Smooth muscle cell (in vitro differentiated cells): ENCODE results near the gene FAM131A. TPM values are rescaled to one million over a fixed set of nuclear protein-coding genes. Genes with fewer than 3 reads are reported as not detected.

Experiments
- DNase-seq: peaks from one replicate; lab custom pipeline; 2025; ENCODE audit not compliant: unreplicated experiment; lab: John Stamatoyannopoulos, UW
- H2AFZ ChIP-seq: fragments of 200-600 bp; sonication (generic); 2 replicates; pipeline ENCODE4 v1.6.0; 2016; ENCODE audit warnings: antibody characterized with exemption, low read depth, mild to moderate bottlenecking
- H3F3A ChIP-seq: fragments of 200-600 bp; sonication (generic); 2 replicates; pipeline ENCODE4 v1.6.0; 2017; ENCODE audit warnings: antibody characterized with exemption, low read depth
- H3K27ac ChIP-seq: fragments of 200-600 bp; sonication (generic); 2 replicates; pipeline ENCODE4 v1.5.1; 2016; ENCODE audit warnings: low read depth, mild to moderate bottlenecking
- H3K27me3 ChIP-seq: fragments of 200-600 bp; sonication (generic); 2 replicates; pipeline ENCODE4 v1.6.1; 2016; ENCODE audit warnings: low read depth, mild to moderate bottlenecking
- H3K36me3 ChIP-seq: fragments of 200-600 bp; sonication (generic); 2 replicates; pipeline ENCODE4 v1.5.1; 2016; ENCODE audit warnings: low read depth
- H3K4me1 ChIP-seq: fragments of 200-600 bp; sonication (generic); 2 replicates; pipeline ENCODE4 v1.5.1; 2016; ENCODE audit warnings: low read depth
- H3K4me2 ChIP-seq: fragments of 200-600 bp; sonication (generic); 2 replicates; pipeline ENCODE4 v1.6.0; 2016; ENCODE audit warnings: mild to moderate bottlenecking
- H3K4me3 ChIP-seq: fragments of 200-600 bp; sonication (generic); 2 replicates; pipeline ENCODE4 v1.5.1; 2016; ENCODE audit warnings: mild to moderate bottlenecking
- H3K79me2 ChIP-seq: fragments of 200-600 bp; sonication (generic); 2 replicates; pipeline ENCODE4 v1.6.0; 2016; ENCODE audit warnings: low read depth, mild to moderate bottlenecking
- H3K9ac ChIP-seq: fragments of 200-600 bp; sonication (generic); 2 replicates; pipeline ENCODE4 v1.6.0; 2016; ENCODE audit warnings: low read depth
- H3K9me3 ChIP-seq: fragments of 200-600 bp; sonication (generic); replicated peaks from 2 replicates; pipeline ENCODE4 v1.5.1; 2016; ENCODE audit warnings: low read depth
- H4K20me1 ChIP-seq: fragments of 200-600 bp; sonication (generic); 2 replicates; pipeline ENCODE4 v1.6.0; 2016; ENCODE audit warnings: low read depth
- WGBS: methylation state at CpG from one replicate; pipeline ENCODE4 v1.1.7; 2016; ENCODE audit warnings: low lambda C conversion rate; 5-methylcytosine and 5-hydroxymethylcytosine counted together
- polyA plus RNA-seq: library from polyadenylated mRNA; unstranded; fragments of >200 nt; fragmentation: Nextera tagmentation; extraction: Ambion mirVana; gene quantifications from 2 replicates; pipeline ENCODE4 v1.2.1, GENCODE V29; 2016
- total RNA-seq: library from RNA; depleted of rRNA; stranded (reverse); fragments of >200 nt; gene quantifications from 2 replicates; pipeline ENCODE4 v1.2.3, GENCODE V29; 2014
- TF ChIP-seq, protein P1 (sequence below): fragments of 200-600 bp; sonication (generic); IDR thresholded peaks from 2 replicates; pipeline ENCODE4 v1.5.1; 2017; ENCODE audit warnings: borderline replicate concordance, mild to moderate bottlenecking, antibody characterized with exemption; ENCODE audit not compliant: insufficient read depth, poor library complexity, severe bottlenecking

Gene FAM131A
- total and polyA plus RNA-seq, 2 experiments from 2014 or later = 15.3 to 20.2 TPM

DNA sequence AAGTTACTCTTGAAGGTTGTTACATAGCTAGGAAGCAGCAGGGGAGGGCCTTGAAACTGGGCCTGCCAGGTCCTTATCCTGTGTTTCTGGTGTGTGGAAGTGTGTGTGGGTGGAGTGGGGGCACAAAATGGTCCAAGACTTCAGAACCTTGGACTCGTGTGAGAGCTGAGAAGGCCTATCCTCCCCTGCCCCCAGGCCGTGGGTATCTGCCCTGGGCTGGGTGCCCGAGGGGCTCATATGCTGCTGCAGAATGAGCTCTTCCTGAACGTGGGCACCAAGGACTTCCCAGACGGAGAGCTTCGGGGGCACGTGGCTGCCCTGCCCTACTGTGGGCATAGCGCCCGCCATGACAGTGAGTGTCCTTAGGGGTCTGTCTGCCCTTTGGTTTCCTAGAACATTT, 46.9 kb downstream of the FAM131A start:
- Histone ChIP-seq H2AFZ (no peak overlapping the region), H3K79me2 (no peaks in the 10 kb centered on the region), H3K4me3 (no peak overlapping the region), H3K9ac (no peak overlapping the region), H3K4me1 (peaks cover 6% of the 10 kb centered on the region), H4K20me1 (no peaks in the 10 kb centered on the region), H3F3A (no peaks in the 10 kb centered on the region), H3K9me3 (no peaks in the 10 kb centered on the region), H3K27ac (no peak overlapping the region), H3K4me2 (no peak overlapping the region), H3K36me3 (no peaks in the 10 kb centered on the region), H3K27me3 (peaks cover 18% of the 10 kb centered on the region)
- TF ChIP-seq, protein P1, sequence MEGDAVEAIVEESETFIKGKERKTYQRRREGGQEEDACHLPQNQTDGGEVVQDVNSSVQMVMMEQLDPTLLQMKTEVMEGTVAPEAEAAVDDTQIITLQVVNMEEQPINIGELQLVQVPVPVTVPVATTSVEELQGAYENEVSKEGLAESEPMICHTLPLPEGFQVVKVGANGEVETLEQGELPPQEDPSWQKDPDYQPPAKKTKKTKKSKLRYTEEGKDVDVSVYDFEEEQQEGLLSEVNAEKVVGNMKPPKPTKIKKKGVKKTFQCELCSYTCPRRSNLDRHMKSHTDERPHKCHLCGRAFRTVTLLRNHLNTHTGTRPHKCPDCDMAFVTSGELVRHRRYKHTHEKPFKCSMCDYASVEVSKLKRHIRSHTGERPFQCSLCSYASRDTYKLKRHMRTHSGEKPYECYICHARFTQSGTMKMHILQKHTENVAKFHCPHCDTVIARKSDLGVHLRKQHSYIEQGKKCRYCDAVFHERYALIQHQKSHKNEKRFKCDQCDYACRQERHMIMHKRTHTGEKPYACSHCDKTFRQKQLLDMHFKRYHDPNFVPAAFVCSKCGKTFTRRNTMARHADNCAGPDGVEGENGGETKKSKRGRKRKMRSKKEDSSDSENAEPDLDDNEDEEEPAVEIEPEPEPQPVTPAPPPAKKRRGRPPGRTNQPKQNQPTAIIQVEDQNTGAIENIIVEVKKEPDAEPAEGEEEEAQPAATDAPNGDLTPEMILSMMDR = no peak
- WGBS = 87% methylated on average over 9 of the region's 9 CpGs
- no peak for DNase-seq

DNA sequence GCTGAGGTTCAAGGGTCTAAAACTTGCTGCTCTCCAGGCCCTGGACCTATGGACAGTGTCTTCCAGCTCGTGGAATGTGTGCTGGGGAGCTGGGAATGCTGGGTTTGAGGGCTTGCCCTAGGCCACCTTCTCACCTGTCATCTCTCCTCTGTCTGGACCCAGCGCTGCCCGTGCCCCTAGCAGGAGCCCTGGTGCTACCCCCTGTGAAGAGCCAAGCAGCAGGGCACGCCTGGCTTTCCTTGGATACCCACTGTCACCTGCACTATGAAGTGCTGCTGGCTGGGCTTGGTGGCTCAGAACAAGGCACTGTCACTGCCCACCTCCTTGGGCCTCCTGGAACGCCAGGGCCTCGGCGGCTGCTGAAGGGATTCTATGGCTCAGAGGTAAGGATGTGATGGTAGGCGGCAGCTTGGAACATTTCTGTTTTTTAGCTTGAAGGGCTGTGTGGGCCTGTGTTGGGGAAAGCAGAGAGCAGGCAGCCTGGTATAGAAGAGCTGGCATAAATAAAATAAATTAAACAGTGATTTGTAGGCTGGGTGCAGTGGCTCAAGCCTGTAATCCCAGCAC, 47.5 kb downstream of the FAM131A start:
- Histone ChIP-seq H2AFZ (no peak overlapping the region), H3F3A (no peaks in the 10 kb centered on the region), H3K4me1 (peaks cover 6% of the 10 kb centered on the region), H3K4me3 (no peak overlapping the region), H3K27ac (no peak overlapping the region), H4K20me1 (no peaks in the 10 kb centered on the region), H3K27me3 (peaks cover 18% of the 10 kb centered on the region), H3K9me3 (no peaks in the 10 kb centered on the region), H3K9ac (no peak overlapping the region), H3K79me2 (no peaks in the 10 kb centered on the region), H3K4me2 (no peak overlapping the region), H3K36me3 (no peaks in the 10 kb centered on the region)
- DNase-seq = no peak
- WGBS = 91% methylated on average over 8 of the region's 8 CpGs
- TF ChIP-seq, protein P1 = no peak

DNA sequence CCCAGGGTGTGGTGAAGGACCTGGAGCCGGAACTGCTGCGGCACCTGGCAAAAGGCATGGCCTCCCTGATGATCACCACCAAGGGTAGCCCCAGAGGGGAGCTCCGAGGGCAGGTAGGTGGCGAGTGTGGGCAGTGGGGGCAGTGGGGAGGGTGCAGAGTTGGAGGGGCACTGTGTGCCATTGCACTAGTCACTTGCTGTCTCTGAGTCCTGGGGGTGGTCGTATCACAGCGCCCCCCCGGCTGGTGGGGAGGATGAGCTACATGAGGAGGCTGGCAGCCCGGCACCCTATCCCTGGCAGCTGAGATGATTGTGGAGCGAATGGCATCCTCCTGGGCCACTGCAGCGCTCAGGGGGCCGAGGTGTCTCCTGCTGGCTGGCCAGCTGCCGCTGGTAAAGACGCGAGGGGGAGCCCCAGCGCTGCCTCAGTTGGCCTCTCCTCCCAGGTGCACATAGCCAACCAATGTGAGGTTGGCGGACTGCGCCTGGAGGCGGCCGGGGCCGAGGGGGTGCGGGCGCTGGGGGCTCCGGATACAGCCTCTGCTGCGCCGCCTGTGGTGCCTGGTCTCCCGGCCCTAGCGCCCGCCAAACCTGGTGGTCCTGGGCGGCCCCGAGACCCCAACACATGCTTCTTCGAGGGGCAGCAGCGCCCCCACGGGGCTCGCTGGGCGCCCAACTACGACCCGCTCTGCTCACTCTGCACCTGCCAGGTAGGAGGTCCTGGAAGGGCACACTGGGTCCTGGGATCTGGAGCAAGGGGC, 48.8 kb downstream of the FAM131A start:
- no peak overlapping the region for H3K27ac ChIP-seq
- H3K9ac ChIP-seq = no peak overlapping the region
- no peak overlapping the region for H3K4me2 ChIP-seq
- H3K79me2 ChIP-seq = no peaks in the 10 kb centered on the region
- no peak overlapping the region for H3K4me3 ChIP-seq
- DNase-seq = no peak
- peaks cover 2% of the 10 kb centered on the region for H3K4me1 ChIP-seq
- TF ChIP-seq, protein P1 = no peak
- WGBS = 87% methylated on average over 25 of the region's 37 CpGs
- H3K9me3 ChIP-seq = no peaks in the 10 kb centered on the region
- H3F3A ChIP-seq = no peaks in the 10 kb centered on the region
- no peaks in the 10 kb centered on the region for H4K20me1 ChIP-seq
- H3K27me3 ChIP-seq = peaks cover 11% of the 10 kb centered on the region
- H2AFZ ChIP-seq = no peak overlapping the region
- H3K36me3 ChIP-seq = no peaks in the 10 kb centered on the region
